ENCODE measurements around the gene AMELY.
"Not testable (repeated sequence)": the region's sequence is repeated elsewhere in the genome, so short reads cannot be mapped to it uniquely, and the experiment has no call there.

Gene AMELY, protein sequence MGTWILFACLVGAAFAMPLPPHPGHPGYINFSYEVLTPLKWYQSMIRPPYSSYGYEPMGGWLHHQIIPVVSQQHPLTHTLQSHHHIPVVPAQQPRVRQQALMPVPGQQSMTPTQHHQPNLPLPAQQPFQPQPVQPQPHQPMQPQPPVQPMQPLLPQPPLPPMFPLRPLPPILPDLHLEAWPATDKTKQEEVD

DNA sequence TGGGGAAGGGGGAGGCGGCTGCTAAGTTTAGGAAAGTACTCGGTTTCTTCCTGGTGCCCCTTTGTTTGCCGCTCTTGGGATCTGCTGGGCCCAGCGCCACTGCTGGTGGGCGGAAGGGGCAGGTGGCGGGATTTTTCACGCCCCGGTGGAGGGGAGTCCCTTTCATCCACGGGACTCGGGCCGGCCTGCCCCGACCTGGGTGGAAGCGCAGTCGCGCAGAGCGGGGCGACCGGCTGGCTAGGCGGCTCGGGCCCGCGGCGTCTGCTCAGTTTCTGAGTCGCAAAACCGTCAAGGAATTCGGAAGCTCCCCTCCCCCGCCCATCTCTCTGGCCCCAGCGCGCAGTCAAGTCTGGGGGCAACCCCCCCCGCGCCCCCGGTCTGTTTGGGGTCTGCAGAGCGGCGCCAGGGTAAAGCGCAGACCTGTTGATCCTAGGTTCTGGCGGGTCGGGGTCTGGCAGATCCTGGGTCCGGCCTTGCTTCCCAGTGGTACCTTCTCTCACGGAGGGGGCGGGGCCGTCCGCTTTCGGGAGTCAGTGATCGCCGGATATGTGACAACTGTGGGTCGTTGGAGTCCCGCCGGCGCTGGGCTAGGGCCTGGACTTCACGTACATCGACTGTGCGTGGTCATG lies at the start of gene AMELY:
Gene AMELY (minus strand): TSS at position 500 of the 629 bp plus-strand sequence. CDS start 39,144 bp downstream, outside the sequence.
- DNase-seq: no peak

GRCh38 chrY:6949947-6950346 lies 38.4 kb upstream of the AMELY start:
- DNase-seq: no peak

- DNase-seq: no peak
These were observed 36.8 kb upstream of the AMELY start for GRCh38 chrY:6948378-6948777.

- no peak for DNase-seq
These were observed 36.1 kb upstream of the AMELY start for GRCh38 chrY:6947695-6948094.

- no peak for DNase-seq
These were observed 23.9 kb upstream of the AMELY start for GRCh38 chrY:6935497-6935896.

- DNase-seq: no peak
These were observed 20.3 kb upstream of the AMELY start for GRCh38 chrY:6931779-6932396.

GRCh38 chrY:6929237-6929636 lies 17.7 kb upstream of the AMELY start:
- DNase-seq: no peak

- no peak for DNase-seq
These were observed 16.7 kb upstream of the AMELY start for GRCh38 chrY:6928265-6928664.

DNA sequence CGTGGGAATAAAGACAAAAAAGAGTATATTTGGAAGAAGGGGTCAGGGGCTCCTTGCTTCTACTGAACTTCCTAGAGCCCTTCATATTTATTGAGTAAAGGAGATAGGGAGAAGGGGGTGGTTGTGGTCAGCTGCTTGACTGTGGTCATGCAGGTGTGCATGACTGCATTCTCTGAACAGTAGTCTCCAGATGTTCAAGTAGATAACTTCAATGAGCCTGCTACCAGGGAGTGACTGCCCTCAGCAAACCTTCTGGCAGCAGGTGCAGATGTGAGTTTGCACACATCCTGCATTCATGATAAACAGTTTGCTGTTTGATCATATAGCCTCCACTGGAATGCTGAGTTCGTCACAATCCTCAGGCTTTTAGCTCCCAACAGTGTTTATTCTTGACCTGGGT lies 9.5 kb upstream of the AMELY start:
- no peak for DNase-seq

GRCh38 chrY:6913362-6913761 lies 1.8 kb upstream of the AMELY start:
- DNase-seq: no peak

- no peak for DNase-seq
These were observed 940 bp downstream of the AMELY start, which contains the start of gene TBL1Y for GRCh38 chrY:6910372-6911252. Gene TBL1Y (plus strand): TSS chrY:6910697. CDS start chrY:7025085, 114,388 bp downstream.

DNA sequence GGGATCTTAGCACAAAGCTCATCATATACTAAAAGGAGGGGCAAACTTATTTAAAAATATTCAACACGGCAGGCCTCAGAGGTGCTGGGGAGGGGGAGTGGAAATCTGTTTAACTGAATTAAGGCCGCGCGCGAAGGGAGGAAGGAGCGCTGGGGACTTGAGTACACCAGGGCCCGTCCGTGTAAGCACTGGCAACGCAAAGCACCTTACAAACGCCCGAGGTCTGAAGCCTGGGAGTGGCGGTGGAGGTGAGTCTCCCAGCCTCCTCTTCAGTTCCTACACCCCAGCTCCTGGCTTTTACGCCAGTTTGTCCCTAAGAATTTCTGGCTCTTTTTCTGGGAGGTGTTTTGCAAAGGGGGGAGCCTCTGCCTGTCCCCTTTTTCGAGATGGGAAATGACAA lies 1.7 kb downstream of the AMELY start:
- DNase-seq: no peak

DNA sequence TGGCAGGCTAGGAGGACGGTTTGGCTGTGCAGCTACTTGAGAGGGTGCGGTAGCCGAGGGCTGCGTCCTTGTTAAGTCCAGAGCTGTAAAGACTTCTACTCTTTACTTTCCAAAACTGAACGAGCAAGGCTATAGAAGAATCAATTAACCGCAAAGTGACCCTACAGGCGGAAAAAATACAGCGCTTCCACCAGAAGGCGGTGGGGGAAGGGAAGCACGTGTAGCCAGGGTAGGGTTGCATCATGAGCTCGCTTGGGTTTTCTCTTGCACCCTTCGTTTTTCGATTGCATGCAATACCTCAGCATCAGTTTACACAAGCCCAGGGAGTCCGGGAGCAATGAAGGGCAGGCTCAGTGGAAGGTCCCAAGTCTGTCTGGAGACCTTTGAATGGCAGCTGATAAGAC lies 2.4 kb downstream of the AMELY start:
- no peak for DNase-seq

DNA sequence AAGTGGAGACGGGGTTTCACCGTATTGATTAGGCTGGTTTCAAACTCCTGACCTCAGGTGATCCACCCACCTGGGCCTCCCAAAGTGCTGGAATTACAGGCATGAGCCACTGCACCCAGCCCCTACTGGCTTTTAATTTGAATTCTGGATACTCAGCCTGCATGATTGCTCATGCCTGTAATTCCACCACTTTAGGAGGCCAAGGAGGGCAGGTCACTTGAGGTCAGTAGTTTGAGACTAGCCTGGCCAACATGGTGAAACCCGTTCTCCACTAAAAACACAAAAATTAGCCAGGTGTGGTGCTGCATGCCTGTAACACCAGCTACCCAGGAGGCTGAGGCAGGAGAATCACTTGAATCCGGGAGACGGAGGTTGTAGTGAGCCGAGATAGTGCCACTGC lies 3.5 kb downstream of the AMELY start:
- not testable (repeated sequence) for DNase-seq

DNA sequence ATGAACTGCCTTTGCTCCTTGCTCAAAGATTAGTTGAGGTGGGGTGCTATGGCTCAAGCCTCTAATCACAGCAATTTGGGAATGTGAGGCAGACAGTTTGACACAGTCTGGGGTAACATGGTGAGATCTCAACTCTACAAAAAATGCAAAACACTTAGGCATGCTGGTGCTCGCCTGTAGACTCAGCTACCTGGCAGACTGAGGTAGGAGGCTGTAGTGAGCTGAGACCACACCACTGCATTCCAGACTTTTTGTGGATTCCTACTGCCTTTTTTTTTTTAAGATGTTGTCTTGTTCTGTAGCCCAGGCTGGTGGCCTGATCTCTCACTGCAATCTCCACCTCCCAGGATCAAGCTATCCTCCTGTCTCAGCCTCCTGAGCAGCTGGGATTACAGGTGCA lies 4.0 kb downstream of the AMELY start:
- DNase-seq: no peak

- not testable (repeated sequence) for DNase-seq
These were observed 9.4 kb downstream of the AMELY start for GRCh38 chrY:6902116-6902515.

- no peak for DNase-seq
These were observed 16.3 kb downstream of the AMELY start for GRCh38 chrY:6895236-6895635.

DNA sequence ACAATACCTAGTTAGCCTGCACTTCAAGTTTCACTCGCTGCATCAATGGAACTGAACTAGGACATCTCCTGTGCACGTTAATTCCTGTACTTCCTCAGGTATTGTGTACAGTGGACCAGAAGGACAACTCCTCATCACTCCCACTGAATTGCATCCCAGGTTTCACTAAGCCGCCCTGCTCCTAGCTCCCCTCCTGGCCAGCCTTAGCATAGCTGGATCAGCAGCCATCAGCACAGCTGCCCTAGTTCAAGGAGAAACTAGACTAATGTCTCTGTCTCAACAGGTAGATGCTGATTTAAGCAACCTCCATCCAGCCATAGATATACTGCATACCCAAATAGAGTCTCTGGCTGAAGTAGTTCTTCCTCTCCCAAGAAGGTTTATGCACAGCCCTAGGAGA lies 17.1 kb downstream of the AMELY start:
- DNase-seq: no peak

DNA sequence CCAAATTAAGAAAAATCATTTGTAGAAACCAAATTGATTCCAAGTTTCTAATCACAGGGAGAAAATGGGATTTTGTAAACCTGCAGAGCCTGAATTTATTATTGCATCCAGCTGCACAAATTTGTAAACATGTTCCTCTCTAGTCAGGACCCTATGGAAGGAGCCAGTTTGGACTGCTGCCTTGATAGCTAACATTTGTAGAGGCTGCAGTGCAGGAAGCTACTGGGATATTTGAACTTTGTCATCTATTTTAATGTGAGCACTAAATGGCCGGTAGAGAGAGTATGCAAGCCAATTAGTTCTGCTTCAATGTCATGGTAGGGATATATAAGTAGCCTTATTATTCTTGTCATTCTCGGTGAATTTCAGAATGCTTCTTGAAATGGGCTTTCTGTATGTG lies 62.2 kb downstream of the AMELY start:
- DNase-seq: no peak

DNA sequence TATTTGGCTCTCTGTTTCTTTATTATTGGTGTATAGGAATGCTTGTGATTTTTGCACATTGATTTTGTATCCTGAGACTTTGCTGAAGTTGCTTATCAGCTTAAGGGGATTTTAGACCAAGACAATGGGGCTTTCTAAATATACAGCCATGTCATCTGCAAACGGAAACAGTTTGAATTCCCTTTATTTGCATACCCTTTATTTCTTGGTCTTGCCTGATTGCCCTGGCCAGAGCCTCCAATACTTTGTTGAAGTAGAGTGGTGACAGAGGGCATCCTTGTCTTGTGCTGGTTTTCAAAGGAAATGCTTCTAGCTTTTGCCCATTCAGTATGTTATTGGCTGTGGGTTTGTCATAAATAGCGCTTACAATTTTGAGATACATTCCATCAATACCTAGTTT lies 68.9 kb downstream of the AMELY start:
- DNase-seq: not testable (repeated sequence)

Measured in NCI-H2171 (cell line).